CD4-positive, alpha-beta T cell treated with Interferon alpha-2 for 1 hour (primary cell): Measurements from ENCODE around the gene PLA2G12B.
"Not testable (repeated sequence)": the region's sequence is repeated elsewhere in the genome, so short reads cannot be mapped to it uniquely, and the experiment has no call there.

Experiments used
- DNase-seq, 2 donors: peaks; one replicate each; pipeline ENCODE4 v3.0.0-alpha.2; 2020 to 2022

PLA2G12B gene

GRCh38 chr10:72932259-72933015 is 22.2 kb downstream of the PLA2G12B start:
- no peak for DNase-seq

- DNase-seq, result no peak
These were observed 24.3 kb downstream of the PLA2G12B start for GRCh38 chr10:72930276-72930675.

DNA sequence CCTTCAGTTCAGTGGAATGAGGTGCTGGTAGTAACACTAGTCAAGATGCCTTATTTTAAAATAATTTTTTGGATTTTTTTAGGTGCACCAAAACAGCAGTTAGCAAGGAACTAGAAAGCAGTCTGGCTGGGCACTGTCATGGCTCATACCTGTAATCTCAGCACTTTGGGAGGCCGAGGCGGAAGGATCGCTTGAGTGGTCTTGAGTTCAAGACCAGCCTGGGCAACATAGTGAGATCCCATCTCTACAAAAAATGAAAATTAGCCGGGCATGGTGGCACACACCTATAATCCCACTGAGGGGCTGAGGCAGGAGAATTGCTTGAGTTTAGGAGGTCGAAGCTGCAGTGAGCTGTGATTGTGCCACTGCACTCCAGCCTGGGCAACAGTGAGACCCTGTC is 25.8 kb downstream of the PLA2G12B start:
- DNase-seq, result no peak

- DNase-seq, result no peak
These were observed 27.1 kb downstream of the PLA2G12B start for GRCh38 chr10:72927485-72927884.

DNA sequence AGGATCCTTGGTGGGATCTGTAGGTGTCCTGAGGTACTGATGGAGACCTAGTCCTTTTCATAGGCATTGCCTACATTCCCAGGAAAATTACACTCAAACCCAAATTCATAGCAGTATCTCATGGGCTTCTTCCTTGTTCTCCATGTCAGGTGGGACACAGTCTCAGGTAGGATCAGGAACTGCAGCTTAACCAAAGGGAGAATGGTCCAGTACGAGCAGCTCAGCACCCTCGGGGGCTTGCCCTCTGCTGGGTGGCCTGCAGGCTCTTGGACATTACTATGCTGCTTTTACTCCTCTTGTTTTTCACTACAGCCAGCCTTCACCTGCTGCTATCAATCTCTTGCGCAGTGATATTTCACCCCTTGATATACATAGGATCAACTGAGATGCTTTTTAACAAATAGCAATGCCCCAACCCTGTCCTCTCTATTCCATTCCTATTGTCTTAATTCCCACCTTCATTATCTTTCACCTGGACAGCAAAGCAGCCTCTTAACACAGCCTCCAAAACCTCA is 28.6 kb downstream of the PLA2G12B start:
- no peak for DNase-seq

GRCh38 chr10:72924351-72924750 is 30.3 kb downstream of the PLA2G12B start:
- no peak for DNase-seq

DNA sequence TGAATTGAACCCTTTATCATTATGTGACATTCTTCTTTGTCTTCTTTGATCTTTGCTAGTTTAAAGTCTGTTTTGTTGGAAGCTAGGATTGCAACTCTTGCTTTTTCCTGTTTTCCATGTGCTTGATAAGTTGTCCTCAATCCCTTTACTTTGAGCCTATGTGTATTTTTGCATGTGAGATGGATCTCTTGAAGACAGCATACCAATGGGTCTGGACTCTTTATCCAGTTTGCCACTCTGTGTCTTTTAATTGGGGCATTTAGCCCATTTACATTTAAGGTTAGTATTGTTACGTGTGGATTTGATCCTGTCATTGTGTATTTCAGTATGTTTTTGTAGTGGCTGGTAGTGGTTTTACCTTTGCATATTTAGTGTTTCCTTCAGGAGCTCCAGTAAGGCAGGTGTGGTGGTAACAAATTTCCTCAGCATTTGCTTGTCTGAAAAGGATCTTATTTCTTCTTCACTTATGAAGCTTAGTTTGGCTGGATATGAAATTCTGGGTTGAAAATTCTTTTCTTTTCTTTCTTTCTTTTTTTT is 33.4 kb downstream of the PLA2G12B start:
- DNase-seq, result not testable (repeated sequence)

DNA sequence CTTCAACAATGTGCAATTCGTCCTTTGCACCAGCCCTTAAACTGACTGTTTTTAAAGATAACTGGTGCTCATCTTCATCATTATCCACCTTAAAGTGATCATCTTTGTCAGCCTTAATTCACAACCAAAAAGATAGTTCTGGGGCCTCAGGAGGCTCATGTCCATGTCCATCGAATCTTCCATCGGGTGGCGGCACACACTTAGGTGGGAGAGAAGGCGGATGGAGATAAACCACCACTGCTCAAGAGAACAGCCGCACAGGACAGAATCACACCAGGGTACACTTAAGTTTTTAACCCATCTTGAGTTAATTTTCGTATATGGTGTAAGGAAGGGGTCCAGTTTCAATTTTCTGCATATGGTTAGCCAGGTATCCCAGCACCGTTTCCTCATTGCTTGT is 36.3 kb downstream of the PLA2G12B start:
- no peak for DNase-seq

DNA sequence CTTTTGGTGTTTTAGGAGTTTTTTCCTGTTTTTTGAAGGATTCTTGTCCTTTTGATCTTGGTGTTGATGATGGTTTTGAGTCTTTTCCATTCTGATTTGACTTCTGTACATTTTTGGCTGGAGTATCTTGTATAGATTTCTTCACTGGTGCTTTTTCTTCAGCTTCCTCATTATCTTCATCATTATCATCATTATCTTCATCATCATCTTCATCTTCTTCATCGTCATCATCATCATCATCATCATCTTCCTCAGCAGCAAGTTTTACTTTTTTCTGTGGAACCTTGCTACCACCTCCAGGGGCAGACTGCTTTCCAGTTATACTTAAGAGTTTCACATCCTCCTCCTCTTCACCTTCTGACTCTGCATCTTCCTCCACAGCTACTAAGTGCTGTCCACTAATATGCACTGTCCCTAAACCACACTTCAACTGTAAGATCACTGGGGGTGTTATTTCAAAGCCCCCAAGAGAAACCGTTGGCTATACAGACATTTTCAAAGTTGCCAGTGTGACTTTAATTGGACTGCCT is 36.7 kb downstream of the PLA2G12B start:
- DNase-seq, result not testable (repeated sequence)

GRCh38 chr10:72917201-72917600 is 37.4 kb downstream of the PLA2G12B start:
- DNase-seq, result not testable (repeated sequence)

GRCh38 chr10:72913287-72913686 is 41.3 kb downstream of the PLA2G12B start:
- no peak for DNase-seq

GRCh38 chr10:72912736-72913135 is 41.9 kb downstream of the PLA2G12B start:
- no peak for DNase-seq

GRCh38 chr10:72911758-72912157 is 42.8 kb downstream of the PLA2G12B start:
- DNase-seq, result no peak

GRCh38 chr10:72910705-72911104 is 43.9 kb downstream of the PLA2G12B start:
- no peak for DNase-seq

DNA sequence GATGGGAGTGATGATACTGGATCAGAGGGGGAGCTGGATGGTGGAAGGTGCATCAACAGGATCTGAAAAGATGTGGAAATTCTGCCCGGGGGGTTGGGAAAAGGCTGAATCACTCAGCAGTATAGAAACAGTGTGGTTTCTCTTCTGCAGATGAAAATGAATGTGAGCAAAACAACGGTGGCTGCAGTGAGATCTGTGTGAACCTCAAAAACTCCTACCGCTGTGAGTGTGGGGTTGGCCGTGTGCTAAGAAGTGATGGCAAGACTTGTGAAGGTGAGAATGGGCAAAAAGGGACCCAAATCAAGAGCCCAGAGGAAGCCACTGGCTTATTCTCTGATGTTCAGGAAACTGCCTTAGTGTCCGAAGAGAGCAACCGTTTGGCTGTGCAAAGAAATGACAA is 48.2 kb downstream of the PLA2G12B start:
- DNase-seq, result no peak

DNA sequence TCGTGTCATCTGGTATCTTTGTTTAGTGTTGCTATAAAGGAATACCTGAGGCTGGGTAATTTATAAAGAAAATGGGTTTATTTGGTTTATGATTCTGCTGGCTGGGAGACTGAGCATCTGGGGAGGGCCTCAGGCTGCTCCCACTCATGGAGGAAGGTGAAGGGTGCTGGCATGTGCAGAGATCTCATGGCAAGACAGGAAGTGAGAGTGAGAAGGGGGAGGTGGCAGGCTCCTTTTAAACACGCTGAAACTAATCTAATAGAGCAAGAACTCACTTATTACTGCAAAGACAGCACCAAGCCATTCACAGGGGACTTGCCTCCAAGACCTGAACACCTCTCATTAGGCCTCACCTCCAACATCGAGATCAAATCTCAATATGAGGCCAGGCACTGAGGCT is 49.8 kb downstream of the PLA2G12B start:
- DNase-seq, result no peak

- DNase-seq, result not testable (repeated sequence)
These were observed 50.6 kb downstream of the PLA2G12B start for GRCh38 chr10:72903941-72904446.

- no peak for DNase-seq
These were observed 55.1 kb downstream of the PLA2G12B start for GRCh38 chr10:72899545-72899944.

DNA sequence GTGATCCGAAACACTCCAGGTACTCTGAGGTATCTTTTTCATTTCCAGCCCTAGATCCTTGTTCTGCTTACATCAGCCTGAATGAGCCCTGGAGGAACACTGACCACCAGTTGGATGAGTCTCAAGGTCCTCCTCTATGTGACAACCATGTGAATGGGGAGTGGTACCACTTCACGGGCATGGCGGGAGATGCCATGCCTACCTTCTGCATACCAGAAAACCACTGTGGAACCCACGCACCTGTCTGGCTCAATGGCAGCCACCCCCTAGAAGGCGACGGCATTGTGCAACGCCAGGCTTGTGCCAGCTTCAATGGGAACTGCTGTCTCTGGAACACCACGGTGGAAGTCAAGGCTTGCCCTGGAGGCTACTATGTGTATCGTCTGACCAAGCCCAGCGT is 56.0 kb downstream of the PLA2G12B start:
- DNase-seq, result no peak

DNA sequence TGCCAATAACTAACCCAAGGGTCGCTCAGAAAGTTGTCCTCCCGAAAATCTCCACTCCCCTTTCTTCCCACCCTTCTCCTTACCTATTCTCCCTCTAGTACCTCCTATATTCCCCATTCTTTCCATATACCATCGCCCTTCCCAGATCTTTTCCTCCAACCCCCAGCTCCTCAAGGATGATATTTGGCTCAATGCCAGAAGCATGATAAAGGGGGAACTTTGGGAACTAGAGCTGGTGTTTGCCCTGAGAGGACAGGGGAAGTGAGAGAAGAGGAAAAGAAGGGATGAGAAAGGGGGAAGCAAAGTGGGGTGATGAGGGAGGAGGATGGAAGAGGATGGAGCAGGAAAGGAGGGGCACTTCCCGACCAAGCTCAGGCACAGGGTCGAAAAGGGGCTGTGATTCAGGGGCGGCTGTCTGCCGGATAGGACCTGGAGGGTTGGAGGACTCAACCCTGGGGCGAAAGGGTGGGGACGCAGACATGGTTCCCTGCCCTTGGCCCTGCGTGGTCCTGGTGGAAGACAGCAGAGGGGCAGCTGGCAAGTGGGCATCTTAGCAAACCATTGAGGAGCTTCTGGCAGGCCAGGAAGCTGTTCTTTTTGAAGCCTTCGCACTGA is 59.3 kb downstream of the PLA2G12B start:
- no peak for DNase-seq

GRCh38 chr10:72893136-72893798 is 61.3 kb downstream of the PLA2G12B start, which contains the start of gene OIT3:
Gene OIT3 (plus strand): TSS chr10:72893739. CDS start chr10:72893799, 60 bp downstream.
- no peak for DNase-seq

GRCh38 chr10:72890086-72890485 is 64.5 kb downstream of the PLA2G12B start:
- no peak for DNase-seq

- DNase-seq, result no peak
These were observed 65.2 kb downstream of the PLA2G12B start for GRCh38 chr10:72889391-72889831.
